Jurkat, Clone E6-1 (cell line): Measurements from ENCODE around the gene ALOX5AP.

Source experiments
- DNase-seq: peaks from one replicate; pipeline ENCODE4 v3.0.0-alpha.2; 2011; ENCODE audit warnings: low read depth, low spot score
- H3K4me3 ChIP-seq: 2 replicates; pipeline ENCODE4 v1.5.1; 2011; ENCODE audit warnings: mild to moderate bottlenecking, low read length, control low read depth, moderate library complexity

The ALOX5AP gene

GRCh38 chr13:30712536-30713532, 22.5 kb upstream of the ALOX5AP start:
- DNase-seq = no peak
- H3K4me3 ChIP-seq = no peak overlapping the region

- H3K4me3 ChIP-seq = no peak overlapping the region
- DNase-seq = no peak
Observed at GRCh38 chr13:30714629-30715371, 20.5 kb upstream of the ALOX5AP start.

- DNase-seq = no peak
- no peak overlapping the region for H3K4me3 ChIP-seq
Observed at GRCh38 chr13:30715372-30715756, 20.0 kb upstream of the ALOX5AP start.

GRCh38 chr13:30715837-30716236, 19.5 kb upstream of the ALOX5AP start:
- no peak overlapping the region for H3K4me3 ChIP-seq
- DNase-seq = no peak

GRCh38 chr13:30718661-30719524, 16.4 kb upstream of the ALOX5AP start:
- H3K4me3 ChIP-seq = no peak overlapping the region
- DNase-seq = no peak

GRCh38 chr13:30719525-30719914, 15.8 kb upstream of the ALOX5AP start:
- DNase-seq = no peak
- no peak overlapping the region for H3K4me3 ChIP-seq

GRCh38 chr13:30720172-30720869, 15.0 kb upstream of the ALOX5AP start:
- DNase-seq = no peak
- H3K4me3 ChIP-seq = no peak overlapping the region

- no peak overlapping the region for H3K4me3 ChIP-seq
- no peak for DNase-seq
Observed at GRCh38 chr13:30721936-30722335, 13.4 kb upstream of the ALOX5AP start.

DNA sequence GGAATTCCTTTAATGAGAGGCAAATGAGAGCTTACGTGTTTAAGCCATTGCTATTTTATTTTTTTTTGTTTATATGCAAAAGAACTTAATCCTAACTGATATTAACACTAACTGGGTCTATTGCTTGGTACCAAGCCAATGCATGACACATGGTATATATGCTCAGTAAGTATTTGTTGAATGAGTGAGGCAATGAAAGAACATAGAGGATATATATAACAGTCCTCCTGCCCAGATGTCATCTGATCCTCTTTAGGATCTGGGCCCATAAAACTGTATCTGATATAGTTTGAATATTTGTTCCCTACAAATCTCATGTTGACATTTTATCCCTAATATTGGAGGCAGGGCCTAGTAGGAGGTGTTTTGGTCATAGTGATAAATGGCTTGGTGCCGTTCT, 13.0 kb upstream of the ALOX5AP start:
- no peak overlapping the region for H3K4me3 ChIP-seq
- DNase-seq = no peak

- H3K4me3 ChIP-seq = no peak overlapping the region
- no peak for DNase-seq
Observed at GRCh38 chr13:30724778-30725177, 10.6 kb upstream of the ALOX5AP start.

DNA sequence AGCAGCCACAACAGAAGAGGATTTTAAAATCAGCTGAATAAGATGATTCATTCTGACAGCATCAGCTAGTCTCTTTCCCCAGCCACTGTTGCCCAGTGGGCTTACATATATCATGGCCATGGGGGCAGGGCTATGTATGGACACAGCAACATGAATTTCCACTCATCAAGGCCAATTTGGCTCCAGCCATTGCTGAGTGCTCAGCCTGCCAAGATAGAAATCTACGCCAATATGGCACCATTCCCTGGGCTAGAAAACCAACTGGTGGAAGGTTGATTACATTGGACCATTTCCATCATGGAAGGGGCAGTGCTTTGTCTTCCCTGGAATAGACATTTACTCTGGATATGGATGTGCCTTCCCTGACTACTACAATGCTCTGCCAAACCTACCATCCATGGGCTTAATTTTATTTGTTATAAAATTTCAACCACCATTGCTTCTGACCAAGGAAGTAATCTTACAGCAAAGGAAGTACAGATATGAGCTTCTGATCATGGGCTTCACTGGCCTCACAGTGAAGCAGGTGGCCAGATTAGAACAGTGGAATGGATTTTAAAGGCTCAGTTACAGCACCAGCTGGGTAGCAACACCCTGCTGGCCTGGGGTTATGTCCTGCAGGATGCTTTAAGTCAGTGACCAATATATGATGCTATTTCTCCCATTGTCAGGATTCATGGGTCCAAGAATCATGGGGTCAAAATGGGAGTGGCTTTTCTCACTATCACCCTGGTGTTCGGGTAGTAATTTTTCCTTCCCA, 9.8 kb upstream of the ALOX5AP start:
- no peak overlapping the region for H3K4me3 ChIP-seq
- no peak for DNase-seq

- no peak for DNase-seq
- H3K4me3 ChIP-seq = no peak overlapping the region
Observed at GRCh38 chr13:30726192-30726591, 9.2 kb upstream of the ALOX5AP start.

DNA sequence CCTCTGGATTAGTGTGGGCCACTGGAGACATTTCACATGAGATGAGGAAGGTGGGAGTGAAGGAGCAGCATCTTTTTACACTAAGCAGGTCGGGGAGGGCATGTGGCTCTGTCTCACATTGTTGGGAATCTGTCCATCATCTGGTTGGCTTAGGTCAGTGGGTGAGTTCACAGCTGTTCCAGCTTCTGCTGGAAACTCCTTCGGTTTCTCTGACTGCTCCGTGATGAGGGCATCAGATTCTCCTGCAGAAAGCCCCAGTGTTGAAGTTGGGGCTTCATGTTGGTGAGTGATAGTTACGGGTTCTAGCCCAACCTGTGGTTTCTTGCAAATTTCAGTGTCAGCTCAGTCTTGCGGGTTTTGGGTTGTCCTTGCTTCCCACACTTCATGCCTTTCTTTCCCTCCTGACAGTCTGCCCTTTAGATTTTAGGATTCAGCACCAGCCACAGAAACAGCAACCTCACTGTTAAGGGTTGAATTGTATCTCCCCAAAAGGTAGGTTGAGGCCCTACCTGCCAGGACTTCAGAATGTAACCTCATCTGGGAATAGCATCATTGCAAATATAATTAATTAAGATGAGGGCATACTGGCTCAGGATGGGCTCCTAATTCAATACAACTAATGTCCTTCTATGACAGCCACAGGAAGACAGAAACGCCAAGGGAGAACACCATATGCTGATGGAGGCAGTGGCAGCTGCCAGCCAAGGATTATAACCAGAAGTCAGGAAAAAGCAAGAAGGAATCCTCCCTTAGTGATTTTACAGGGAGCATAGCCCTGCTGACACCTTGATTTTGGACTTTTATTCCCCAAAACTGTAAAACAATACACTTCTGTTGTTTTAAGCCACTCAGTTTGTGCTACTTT, 7.6 kb upstream of the ALOX5AP start:
- no peak for DNase-seq
- H3K4me3 ChIP-seq = no peak overlapping the region

GRCh38 chr13:30729801-30730200, 5.5 kb upstream of the ALOX5AP start:
- H3K4me3 ChIP-seq = no peak overlapping the region
- DNase-seq = no peak

DNA sequence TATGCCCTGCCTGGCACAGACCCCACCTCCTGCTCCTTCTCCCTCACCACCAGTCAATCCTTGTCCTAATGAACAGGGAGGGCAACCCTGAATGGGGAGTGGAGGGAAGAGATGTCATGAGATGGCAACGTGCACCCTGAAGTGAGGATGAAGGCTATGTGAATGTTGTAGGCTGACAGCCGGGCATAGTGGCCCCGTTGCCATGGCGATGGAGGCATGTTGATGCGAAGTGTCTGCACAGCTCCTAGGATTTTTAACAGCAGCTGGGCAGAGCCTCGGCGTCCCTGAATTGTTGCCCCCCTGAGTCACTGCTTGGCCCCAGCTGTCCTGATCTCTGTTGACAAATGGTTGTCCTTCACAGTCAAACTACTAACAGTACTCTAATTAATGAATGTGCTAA, 4.8 kb upstream of the ALOX5AP start:
- DNase-seq = no peak
- H3K4me3 ChIP-seq = no peak overlapping the region

DNA sequence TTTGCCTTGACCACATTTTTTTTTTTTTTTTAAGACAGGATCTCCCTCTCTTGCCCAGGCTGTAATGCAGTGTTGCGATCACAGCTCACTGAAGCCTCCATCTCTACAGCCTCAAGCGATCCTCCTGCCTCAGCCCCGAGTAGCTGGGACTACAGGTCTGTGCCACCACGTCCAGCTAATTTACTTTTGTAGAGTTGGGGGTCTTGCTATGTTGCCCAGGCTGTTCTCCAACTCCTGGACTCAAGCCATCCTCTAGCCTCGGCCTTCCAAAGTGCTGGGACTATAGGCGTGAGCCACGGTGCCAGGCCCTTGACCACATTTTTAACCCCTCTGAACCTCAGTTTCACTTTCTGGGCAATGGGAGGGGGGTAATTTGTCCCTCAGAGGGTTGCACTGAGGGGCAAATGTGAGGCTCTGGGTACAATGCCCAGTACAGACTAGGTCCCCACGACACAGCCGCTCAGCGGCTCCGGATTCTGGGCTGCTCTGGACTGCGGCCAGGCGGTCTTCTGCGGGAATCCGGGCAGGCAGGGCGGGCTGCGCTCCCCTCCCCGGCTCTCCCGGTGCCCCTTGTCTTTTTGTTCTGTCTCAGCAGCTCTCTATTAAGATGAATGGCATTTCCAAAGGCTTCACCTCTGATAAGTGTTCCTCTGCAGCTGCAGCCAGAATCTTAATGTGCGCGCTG, 3.8 kb upstream of the ALOX5AP start:
- DNase-seq = no peak
- no peak overlapping the region for H3K4me3 ChIP-seq

DNA sequence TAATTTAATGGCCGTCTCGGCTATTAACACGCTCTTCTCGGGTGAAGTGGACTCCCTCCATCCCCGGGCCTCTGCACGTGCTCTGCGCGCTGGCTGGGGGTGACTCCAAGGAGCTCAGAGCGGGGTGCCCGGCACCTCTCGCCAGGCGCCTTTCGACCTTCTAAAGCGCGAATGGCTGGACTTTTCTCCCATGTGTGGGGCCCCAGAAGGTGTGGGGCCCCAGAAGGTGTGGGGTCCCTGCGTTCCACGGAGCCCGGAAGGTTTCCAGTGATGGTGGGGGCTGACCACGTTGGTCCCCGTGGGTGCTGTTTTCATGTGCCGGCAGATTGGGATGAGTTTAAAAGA, 3.3 kb upstream of the ALOX5AP start:
- no peak for DNase-seq
- no peak overlapping the region for H3K4me3 ChIP-seq
